ENCODE measurements around the gene FBXO30.

Gene FBXO30

GRCh38 chr6:145783796-145784195 is 30.8 kb downstream of the FBXO30 start:
- no peaks in the 10 kb centered on the region for H3K27me3 ChIP-seq (ENCODE audit: low read length)
- no peaks in the 10 kb centered on the region for H3K79me2 ChIP-seq (ENCODE audit: insufficient read depth, low read length)
- no peaks in the 10 kb centered on the region for H3K36me3 ChIP-seq (ENCODE audit: low read length)
- H3K9ac ChIP-seq (ENCODE audit: low read length), result no peak overlapping the region
- no peak overlapping the region for H3K4me2 ChIP-seq (ENCODE audit: low read depth, low read length, poor library complexity, severe bottlenecking)
- TF ChIP-seq EZH2phosphoT487 (conservative IDR thresholded peaks at IDR 0.05; ENCODE audit: low read length) (no peak), CTCF (IDR thresholded peaks at IDR 0.05; ENCODE audit: insufficient read depth, low read length, poor library complexity, severe bottlenecking) (no peak)
- H3K9me2 ChIP-seq (replicated peaks; ENCODE audit: insufficient read depth, low read length), result no peaks in the 10 kb centered on the region
- no peak overlapping the region for H3K4me3 ChIP-seq (ENCODE audit: insufficient read depth, low read length, poor library complexity, severe bottlenecking)
- H3K9me3 ChIP-seq (ENCODE audit: insufficient read depth, low read length), result no peaks in the 10 kb centered on the region
- H4K20me1 ChIP-seq (ENCODE audit: low read depth, low read length), result no peaks in the 10 kb centered on the region
- H3F3A ChIP-seq (ENCODE audit: insufficient read depth), result no peaks in the 10 kb centered on the region
- H2AFZ ChIP-seq (ENCODE audit: low read depth, low read length, severe bottlenecking), result no peak overlapping the region
- no peak overlapping the region for H3K27ac ChIP-seq (ENCODE audit: low read depth, low read length)

DNA sequence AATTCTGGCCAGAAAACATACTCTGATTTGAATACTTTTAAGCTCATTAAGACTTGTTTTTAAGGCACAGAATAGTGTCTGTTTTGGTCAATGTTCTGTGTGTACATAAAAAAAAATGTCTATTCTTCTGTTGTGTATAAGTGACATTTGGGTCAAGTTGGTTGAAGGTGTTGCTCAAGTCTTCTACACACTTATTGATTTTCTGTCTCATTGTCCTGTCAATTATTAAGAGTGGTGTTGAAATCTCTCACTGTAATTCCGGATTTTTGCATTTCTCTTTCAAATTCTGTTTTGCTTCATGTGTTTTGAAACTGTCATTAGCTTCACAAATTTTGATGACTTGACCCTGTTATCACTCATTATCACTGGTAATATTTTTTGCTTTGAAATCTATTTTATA is 41.7 kb downstream of the FBXO30 start:
- Histone ChIP-seq H3K27ac (ENCODE audit: low read depth, low read length) (no peak overlapping the region), H3K4me2 (ENCODE audit: low read depth, low read length, poor library complexity, severe bottlenecking) (no peak overlapping the region), H3K27me3 (ENCODE audit: low read length) (no peaks in the 10 kb centered on the region)

DNA sequence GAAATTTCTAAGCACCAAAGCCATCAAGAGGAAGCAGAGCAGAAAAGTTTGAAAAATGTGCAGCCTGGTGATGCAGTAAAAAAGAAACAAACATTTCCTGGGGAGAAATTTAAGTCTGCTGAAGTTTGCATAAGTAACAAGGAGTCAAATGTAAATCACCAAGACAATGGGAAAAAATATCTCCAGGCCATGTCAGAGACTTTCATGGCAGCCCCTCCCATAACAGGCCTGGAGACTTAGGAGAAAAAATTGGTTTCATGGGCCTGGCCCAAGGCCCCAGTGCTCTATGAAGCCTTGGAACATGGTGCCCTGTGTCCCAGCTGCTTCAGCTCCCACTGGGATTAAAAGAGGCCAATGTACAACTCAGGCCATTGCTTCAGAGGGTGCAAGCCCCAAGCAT is 49.1 kb downstream of the FBXO30 start:
- no peaks in the 10 kb centered on the region for H4K20me1 ChIP-seq (ENCODE audit: low read depth, low read length)
- no peaks in the 10 kb centered on the region for H3K36me3 ChIP-seq (ENCODE audit: low read length)
- no peaks in the 10 kb centered on the region for H3K27me3 ChIP-seq (ENCODE audit: low read length)
- H3K9ac ChIP-seq (ENCODE audit: low read length), result no peak overlapping the region
- no peak overlapping the region for H2AFZ ChIP-seq (ENCODE audit: low read depth, low read length, severe bottlenecking)
- no peaks in the 10 kb centered on the region for H3K79me2 ChIP-seq (ENCODE audit: insufficient read depth, low read length)
- no peak overlapping the region for H3K27ac ChIP-seq (ENCODE audit: low read depth, low read length)
- H3K9me2 ChIP-seq (replicated peaks; ENCODE audit: insufficient read depth, low read length), result no peaks in the 10 kb centered on the region
- TF ChIP-seq CTCF (IDR thresholded peaks at IDR 0.05; ENCODE audit: insufficient read depth, low read length, poor library complexity, severe bottlenecking) (no peak), EZH2phosphoT487 (conservative IDR thresholded peaks at IDR 0.05; ENCODE audit: low read length) (no peak)
- H3K9me3 ChIP-seq (ENCODE audit: insufficient read depth, low read length), result no peaks in the 10 kb centered on the region
- H3K4me2 ChIP-seq (ENCODE audit: low read depth, low read length, poor library complexity, severe bottlenecking), result no peak overlapping the region
- no peaks in the 10 kb centered on the region for H3F3A ChIP-seq (ENCODE audit: insufficient read depth)
- no peak overlapping the region for H3K4me3 ChIP-seq (ENCODE audit: insufficient read depth, low read length, poor library complexity, severe bottlenecking)

More for the DNA sequence above, 41.7 kb downstream of the FBXO30 start:
- no peaks in the 10 kb centered on the region; the same call in 1 of the 2 replicates for H3K9me3 ChIP-seq (ENCODE audit: insufficient read depth, low read length)
- TF ChIP-seq EZH2phosphoT487 (conservative IDR thresholded peaks at IDR 0.05; ENCODE audit: low read length) (no peak), CTCF (IDR thresholded peaks at IDR 0.05; ENCODE audit: insufficient read depth, low read length, poor library complexity, severe bottlenecking) (no peak)
- H3K4me3 ChIP-seq (ENCODE audit: insufficient read depth, low read length, poor library complexity, severe bottlenecking), result no peak overlapping the region
- no peaks in the 10 kb centered on the region for H3K36me3 ChIP-seq (ENCODE audit: low read length)
- H3K79me2 ChIP-seq (ENCODE audit: insufficient read depth, low read length), result no peaks in the 10 kb centered on the region
- H3F3A ChIP-seq (ENCODE audit: insufficient read depth), result peaks cover 3% of the 10 kb centered on the region; the same call in 1 of the 2 replicates
- no peaks in the 10 kb centered on the region for H3K9me2 ChIP-seq (replicated peaks; ENCODE audit: insufficient read depth, low read length)
- no peaks in the 10 kb centered on the region for H4K20me1 ChIP-seq (ENCODE audit: low read depth, low read length)
- peak overlapping the region; percentile 19 for H2AFZ ChIP-seq (ENCODE audit: low read depth, low read length, severe bottlenecking)
- no peak overlapping the region for H3K9ac ChIP-seq (ENCODE audit: low read length)
